Measurements from ENCODE around the gene ITGAX.

GRCh38 chr16:31347445-31347844, 7.5 kb upstream of the ITGAX start:
- TF ChIP-seq CTCF (IDR thresholded peaks at IDR 0.05; ENCODE audit: insufficient read depth, low read length, poor library complexity, severe bottlenecking) (no peak), EZH2phosphoT487 (conservative IDR thresholded peaks at IDR 0.05; ENCODE audit: low read length) (no peak)
